OCI-LY3 (cell line): ENCODE measurements around the gene ZFP3.

ENCODE experiments used
- EZH2phosphoT487 ChIP-seq: fragments of 200-600 bp; shearing (Covaris generic); IDR thresholded peaks from 2 replicates; pipeline ENCODE4 v1.6.1; 2018; ENCODE audit warnings: antibody characterized with exemption, mixed run types, low read depth
- TF ChIP-seq, protein P1 (sequence below): fragments of 200-600, 300-600 bp; sonication (generic); IDR thresholded peaks from 2 replicates; pipeline ENCODE4 v1.5.1; 2014; ENCODE audit warnings: antibody characterized with exemption, low read length, low read depth

GRCh38 chr17:5121186-5121841 is 43.0 kb downstream of the ZFP3 start:
- TF ChIP-seq, protein P1, sequence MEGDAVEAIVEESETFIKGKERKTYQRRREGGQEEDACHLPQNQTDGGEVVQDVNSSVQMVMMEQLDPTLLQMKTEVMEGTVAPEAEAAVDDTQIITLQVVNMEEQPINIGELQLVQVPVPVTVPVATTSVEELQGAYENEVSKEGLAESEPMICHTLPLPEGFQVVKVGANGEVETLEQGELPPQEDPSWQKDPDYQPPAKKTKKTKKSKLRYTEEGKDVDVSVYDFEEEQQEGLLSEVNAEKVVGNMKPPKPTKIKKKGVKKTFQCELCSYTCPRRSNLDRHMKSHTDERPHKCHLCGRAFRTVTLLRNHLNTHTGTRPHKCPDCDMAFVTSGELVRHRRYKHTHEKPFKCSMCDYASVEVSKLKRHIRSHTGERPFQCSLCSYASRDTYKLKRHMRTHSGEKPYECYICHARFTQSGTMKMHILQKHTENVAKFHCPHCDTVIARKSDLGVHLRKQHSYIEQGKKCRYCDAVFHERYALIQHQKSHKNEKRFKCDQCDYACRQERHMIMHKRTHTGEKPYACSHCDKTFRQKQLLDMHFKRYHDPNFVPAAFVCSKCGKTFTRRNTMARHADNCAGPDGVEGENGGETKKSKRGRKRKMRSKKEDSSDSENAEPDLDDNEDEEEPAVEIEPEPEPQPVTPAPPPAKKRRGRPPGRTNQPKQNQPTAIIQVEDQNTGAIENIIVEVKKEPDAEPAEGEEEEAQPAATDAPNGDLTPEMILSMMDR: no peak
- TF ChIP-seq EZH2phosphoT487: no peak
